H4 (cell line): ENCODE results near the gene TANGO2. TPM values are rescaled to one million over a fixed set of nuclear protein-coding genes. Genes with fewer than 3 reads are reported as not detected.

ENCODE experiments used
- DNase-seq: peaks from one replicate; pipeline ENCODE4 v3.0.0-alpha.2; 2015; ENCODE audit warnings: low spot score
- total RNA-seq: library from RNA; depleted of rRNA; stranded (reverse); fragments of >200 nt; shearing (Covaris generic); gene quantifications from 2 replicates; pipeline ENCODE4 v1.2.3, GENCODE V29; 2014

The TANGO2 gene
- total RNA-seq, 1 experiment from 2014 or later, result 20.6 TPM

DNA sequence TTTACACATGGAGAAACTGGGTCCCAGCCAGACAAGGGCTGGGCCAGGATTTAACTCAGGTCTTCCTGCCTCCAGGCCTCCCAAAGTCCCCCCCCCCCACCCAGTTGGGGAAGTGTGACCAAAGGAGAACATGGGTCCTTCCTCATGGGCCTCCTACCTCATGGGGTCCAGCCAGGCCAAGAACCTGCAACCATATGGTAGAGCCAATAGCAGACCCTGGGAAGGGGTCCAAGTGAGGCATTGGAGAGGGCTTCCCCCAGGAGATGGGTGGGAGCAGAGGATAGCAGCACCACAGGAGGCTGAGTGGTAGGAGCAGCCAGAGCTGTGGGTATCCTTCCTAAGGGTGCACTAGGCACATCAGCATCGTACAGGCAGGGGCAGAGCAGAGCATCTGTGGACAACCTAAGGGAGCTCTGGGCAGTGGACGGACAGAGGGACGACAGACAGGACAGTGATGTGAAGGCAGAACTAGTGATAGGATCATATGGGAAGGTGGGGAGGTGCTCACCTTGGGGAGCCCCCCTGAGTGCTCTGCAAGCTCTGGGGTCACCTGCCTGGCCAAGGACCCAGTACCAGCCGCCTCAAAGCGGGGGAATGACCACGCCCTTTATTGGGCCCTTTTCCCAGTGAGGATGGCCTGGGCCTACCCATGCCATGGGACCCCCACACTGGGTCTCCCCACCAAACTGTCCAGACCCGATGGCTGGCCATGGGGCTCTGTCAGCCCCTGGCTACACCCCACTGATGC lies 8.7 kb upstream of the TANGO2 start:
- no peak for DNase-seq

GRCh38 chr22:20012741-20013331 lies 8.1 kb upstream of the TANGO2 start:
- DNase-seq, result no peak

DNA sequence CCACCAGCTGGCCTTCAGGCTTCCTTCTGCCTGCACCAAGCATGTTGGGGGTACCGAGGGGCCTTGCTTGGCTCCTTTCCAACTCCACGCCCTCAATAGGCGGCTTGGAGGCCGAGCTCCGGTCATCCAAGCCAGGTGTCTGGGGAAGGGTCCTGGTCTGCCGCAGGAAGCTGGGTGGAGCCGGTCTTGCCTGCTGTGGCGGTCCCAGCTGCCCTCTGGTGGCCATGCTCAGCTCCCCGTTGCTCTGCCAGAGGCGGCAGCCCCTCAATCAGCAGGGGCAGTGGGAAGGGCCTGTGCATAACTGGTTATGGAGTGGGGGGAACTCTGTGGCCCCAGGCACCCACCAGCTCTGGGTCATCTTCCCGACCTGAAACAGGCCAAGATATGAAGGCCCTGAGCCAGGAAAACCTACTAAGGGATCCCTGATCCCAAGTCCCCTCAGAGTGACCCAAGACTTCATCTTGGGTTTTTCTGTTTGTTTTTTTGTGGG lies 7.5 kb upstream of the TANGO2 start:
- no peak for DNase-seq

DNA sequence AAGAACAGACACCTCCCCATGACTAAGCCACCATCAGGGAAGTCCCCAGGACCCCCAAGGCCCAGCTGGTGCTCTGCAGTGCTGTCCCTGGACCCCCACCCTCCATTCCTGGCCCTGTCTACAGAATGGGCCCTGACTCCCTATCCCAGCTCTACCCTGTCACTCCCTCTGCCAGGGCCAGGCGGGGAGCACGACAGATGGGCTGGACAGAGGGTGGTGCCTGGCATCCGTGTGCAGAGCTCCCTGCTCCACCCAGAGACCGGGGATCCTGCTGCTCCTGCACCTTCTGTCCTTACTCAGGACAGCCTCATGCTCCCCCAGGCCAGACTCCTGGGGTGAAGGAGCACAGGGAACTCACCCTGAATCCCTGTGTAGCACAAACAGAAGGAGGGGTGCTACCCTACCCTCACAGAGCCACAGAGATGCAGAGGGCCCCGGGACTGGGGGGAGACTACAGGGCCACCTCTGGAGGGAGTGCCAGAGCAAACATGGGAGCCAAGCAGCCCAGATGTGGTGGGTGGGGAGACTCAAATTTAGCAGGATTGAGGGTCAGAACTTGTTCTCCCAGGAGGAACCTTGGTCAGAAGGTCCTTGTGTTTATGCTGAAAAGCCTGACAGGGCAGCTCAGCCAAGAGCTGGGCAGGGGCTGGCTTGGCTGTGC lies 6.3 kb upstream of the TANGO2 start:
- no peak for DNase-seq

DNA sequence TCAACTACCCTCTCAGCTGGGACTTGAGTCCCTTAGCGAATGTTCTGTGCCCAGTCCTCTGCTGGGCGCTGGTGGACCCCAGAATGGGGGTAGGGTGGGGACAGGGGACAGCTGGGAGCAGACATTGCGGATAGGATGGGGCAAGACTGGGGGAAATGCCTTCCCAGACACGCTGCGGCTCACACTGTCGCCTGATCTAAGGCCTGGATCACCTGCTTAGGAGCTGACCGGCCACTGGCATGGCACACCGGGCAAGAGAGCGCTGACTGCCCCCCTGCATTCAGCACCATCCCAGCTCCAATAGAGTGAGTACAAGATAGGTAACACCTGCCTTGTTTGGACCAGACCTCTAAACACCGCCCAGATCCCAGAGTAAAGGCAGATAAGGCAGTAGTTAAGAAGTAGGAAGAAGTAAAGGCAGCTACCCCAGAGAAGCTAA lies 5.7 kb upstream of the TANGO2 start:
- DNase-seq, result no peak

GRCh38 chr22:20015971-20016733 lies 4.8 kb upstream of the TANGO2 start:
- no peak for DNase-seq

DNA sequence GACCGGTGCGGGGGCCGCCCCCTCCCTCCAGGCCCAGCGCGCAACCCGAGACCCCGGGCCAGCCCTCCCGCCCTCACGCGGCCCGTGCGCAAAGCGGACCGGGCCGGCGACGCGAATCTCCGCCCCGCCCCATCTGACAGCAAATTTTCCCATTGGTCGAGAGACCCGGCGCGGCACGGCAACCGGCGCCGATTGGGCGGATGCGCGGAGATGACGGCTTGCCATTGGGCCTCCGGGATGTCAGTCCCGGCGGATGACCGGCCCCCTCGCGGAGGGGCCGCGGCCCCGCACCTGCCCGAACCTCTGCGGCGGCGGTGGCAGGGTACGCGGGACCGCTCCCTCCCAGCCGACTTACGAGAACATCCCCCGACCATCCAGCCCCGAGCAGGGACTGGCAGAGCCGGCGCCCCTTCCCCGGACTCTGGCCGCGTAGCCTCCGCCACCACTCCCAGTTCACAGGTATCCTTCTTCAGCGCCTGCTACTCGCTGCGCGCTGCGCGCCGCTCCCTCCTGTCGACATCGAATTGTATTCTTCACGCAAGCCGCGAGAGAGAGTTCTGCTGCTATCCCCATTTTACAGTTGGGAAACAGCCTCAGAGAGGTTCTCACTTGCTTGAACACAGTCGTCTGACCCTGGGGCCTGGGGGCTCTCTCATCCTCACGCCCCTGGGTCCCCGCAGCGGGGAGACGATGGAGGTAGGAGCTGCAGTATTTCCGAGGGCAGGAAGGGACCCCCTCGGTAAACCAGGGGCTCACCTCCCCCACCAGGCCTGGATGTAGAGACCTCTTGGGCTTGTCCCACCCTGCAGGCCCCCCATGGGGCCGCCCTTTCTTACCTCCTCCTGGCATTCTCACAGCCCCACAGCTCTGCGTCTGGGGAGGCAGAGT lies 3.9 kb upstream of the TANGO2 start, which contains the start of gene ARVCF:
TSS of gene ARVCF (minus strand) at position 90 of the 888 bp plus-strand sequence. CDS start 26,029 bp downstream, outside the sequence.
- DNase-seq, result peak; percentile 56

GRCh38 chr22:20017622-20017958 lies 3.3 kb upstream of the TANGO2 start:
- DNase-seq, result no peak

DNA sequence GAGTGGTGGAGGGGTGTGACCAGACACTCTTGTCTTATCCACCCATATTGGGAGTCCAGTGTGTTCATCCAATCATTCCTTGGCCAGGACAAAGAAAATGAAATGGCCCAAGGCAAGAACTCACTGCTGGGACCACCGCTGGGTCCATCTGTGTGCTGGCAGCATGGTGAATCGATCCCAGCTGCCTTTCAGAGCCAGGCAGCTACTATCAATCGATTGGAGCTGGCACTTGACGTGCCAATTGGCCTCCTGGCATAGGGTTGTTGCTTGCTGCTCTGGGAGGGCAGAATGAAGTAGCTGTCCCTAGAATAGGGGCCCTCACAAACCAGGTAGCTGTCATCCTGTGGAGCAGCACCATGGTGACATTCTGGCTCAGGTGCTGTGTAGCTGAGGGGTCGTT lies 2.9 kb upstream of the TANGO2 start:
- no peak for DNase-seq

GRCh38 chr22:20019661-20020532 lies 1.0 kb upstream of the TANGO2 start:
- no peak for DNase-seq

DNA sequence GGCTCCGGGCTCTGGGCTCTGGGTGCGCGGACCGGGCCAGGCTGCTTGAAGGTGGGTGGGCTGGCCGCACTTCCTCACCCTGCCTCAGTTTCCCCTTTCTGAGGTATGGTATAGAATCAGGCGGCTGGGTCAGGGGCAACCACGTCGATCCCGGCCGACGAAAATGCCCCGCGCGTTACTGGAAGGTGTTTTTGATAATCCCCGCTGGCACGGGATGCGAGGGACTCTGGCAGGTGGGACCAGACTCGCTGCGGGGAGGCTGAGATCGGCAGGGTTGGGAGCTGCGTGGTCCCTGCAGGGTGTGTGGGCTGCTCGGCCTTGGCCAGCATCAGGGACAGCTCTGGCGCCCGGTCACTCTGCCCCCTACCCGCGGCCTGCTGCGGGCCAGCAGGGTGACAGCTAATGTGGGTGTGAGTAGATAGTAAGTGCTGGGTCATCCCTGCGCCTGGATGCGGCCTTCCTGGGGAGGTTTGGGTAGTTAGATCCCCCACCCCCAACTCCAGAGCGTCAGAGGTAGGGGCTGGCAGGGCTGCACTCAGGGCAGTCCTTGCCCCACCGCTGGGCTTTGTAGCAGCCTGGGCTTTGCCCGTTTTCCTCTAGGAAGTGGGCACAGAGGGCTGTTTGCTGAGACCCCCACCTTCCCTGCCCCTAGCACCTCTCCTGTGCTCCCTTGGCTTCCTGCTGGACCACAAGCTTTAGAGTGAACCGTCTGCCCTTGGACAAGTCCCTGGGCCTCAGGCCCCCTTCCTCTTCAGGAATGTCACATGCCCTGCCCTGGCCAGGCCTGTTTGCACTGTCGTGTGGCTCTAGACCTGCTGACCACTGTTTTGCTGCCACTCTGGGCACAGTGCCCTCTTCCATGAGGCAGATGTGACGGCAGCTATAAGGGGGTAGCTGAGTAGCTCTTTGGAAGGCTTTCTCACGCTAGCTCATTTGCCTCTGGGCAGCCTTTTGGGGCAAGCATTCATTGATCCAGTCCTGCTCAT lies 579 bp downstream of the TANGO2 start:
- DNase-seq, result peak; percentile 31

DNA sequence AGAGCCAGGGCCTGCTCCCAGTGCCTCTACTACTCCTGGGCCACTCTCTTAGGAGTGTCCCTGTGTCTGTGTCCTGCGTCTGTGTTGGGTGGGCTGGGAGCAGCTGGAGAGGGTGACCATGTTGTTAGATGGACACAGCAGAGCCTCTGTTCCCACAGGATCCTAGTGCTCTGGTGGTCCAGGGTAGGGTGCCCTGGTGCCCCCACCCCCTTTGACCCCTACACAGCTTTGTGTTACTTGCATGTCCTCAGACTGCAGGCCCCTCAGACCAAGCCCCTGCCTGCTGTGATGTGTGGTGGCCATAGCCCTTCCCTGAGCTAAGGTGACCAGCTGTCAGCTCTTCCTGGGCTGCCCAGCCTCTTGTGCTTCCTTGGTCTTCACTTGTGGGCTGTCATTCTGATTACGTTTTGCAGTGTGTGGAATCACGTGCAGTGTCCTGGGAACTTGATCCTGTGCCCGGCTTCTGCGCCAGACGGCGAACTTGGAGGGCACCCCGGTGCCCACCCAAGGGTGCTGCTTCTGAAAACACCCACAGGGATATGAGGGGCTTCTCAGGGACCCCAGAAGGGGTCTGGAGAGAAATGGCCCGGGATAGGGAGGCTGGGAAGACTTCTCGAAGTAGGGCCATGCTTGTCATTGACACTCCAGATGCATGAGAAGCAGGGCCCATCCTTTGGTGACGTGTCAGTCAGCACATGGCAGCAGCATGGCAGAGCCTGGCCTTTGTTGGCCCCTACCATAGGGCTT lies 1.5 kb downstream of the TANGO2 start:
- no peak for DNase-seq

DNA sequence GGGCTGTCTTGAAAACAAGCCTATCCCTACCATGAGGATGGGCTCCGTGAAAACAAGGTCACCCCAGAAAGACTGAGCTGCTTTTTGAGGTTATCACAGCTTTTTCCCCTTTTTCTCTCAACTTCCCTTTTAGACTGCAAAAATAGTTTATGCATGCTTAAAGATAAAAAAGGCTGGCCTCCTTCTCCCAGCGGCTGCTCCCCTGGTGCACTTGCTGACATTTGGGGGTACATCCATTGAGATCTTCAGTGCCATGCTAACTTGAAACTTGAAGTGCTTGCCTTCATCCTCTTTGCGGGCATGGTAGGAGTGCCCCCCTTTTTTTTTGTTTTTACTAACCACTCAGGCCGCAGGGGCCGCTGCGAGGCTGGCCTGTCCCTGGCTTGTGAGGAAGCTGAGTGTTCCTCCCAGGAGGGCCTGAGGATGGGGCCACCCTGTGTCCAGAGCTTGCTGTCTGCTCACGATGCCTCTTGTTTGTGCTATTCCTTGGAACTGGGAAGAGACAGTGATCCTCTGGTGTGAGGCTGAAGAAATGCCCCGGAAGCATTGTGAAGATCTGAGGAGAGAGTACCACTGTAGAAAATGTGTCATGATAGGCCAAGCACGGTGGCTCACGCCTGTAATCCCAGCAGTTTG lies 2.2 kb downstream of the TANGO2 start:
- DNase-seq, result no peak

DNA sequence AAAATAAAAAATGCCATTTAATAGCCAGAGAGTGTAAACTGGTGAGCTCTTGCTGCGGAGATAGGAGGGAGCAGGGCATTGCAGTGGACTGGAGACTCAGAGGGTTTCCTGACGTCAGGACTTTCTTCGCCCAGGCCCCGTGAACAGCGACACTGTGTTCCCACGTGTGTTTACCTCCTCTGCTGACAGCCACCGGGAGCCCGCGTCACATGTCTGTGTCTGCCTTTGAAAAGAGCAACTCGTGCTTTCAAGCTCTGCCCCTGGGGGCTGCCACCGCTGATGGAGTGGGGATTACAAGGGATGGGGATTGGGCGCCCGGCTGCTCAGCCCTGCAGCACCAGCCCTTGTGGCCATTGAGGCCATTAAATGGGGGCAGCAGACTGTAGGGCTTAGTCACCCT lies 3.3 kb downstream of the TANGO2 start:
- no peak for DNase-seq

DNA sequence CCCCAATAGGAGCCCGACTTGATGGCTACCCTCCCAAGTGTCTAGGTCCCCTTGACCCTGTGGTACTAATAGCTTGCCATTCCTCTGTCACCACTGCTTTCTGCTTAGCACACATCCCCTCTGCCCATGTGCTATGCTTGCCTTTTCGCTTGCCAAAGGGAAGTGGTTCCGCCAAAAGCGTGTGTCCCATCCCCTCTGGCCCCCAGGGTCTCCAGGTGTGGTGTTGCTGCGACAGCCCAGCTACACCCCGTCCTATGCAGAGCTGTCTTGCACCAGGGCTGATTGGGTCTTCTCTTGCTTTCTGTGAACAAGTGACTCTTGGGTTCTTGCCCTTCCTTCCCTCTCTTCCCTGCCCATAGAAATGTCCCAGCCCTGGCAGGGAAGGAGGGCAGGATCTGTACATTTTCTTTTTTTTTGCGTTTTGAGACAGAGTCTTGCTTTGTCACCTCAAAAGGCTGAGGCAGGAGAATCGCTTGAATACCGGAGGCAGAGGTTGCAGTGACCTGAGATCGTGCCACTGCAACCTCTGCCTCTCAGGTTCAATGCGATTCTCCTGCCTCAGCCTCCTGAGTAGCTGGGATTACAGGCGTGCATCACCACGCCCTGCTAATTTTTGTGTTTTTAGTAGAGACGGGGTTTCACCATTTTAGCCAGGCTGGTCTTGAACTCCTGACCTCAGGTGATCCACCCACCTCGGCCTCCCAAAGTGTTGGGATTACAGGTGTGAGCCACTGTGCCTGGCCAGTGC lies 3.9 kb downstream of the TANGO2 start:
- DNase-seq, result no peak

DNA sequence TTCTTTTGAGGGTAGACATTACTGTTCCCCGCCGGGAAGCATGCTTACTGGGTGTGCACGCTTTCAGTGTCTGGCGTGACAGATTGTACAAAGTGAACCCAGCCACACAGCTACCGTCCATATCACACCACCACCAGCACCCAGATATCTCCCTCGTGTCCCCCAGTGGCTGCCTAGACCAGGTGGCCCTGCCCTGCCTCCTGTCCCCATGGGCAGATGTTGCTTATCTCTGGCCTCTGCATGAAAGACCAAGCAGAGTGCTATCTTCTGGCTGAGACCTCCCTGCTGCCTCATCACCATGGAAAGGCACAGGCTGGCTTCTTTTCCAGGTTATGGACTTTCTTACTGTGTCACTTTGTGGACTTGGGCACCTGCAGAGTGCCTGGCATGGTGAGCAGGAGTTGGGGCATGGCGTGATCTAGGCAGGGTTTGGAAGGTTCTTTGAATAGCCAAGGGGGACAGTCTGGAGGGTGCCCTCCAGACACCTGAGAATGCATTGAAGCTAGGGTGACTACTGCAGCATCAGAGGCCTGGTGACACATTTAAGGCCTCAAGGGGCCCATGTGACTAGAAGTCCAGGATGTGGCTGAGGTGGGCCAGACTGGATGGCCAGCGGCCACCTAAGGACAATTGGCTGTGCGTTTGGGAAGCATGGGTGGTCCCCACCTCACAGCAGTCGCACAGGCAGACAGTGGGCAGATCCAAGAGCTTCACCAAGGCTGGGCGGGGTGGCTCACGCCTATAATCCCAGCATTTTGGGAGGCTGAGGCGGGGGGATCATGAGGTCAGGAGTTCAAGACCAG lies 4.7 kb downstream of the TANGO2 start:
- DNase-seq, result no peak
